Left ventricle myocardium inferior (tissue), 1 donor: ENCODE measurements around the gene R3HDM2. TPM values are rescaled to one million over a fixed set of nuclear protein-coding genes. Genes with fewer than 3 reads are reported as not detected.

Experiments
- DNase-seq: peaks from one replicate; pipeline ENCODE4 v3.0.0-alpha.2; 2020
- H3K27ac ChIP-seq: fragments of 200-600 bp; replicated peaks from 2 replicates; pipeline ENCODE4 v1.8.0; 2021
- H3K27me3 ChIP-seq: fragments of 200-600 bp; 2 replicates; pipeline ENCODE4 v1.8.0; 2021; ENCODE audit warnings: low read depth
- H3K36me3 ChIP-seq: fragments of 200-600 bp; 2 replicates; pipeline ENCODE4 v1.8.0; 2021
- H3K4me1 ChIP-seq: fragments of 200-600 bp; 2 replicates; pipeline ENCODE4 v1.8.0; 2021
- H3K4me3 ChIP-seq: fragments of 200-600 bp; 2 replicates; pipeline ENCODE4 v1.8.0; 2021; ENCODE audit warnings: mild to moderate bottlenecking, moderate library complexity
- H3K9me3 ChIP-seq: fragments of 200-600 bp; replicated peaks from 2 replicates; pipeline ENCODE4 v1.8.0; 2021
- intact Hi-C: fragments of 100-400 bp; cut with micrococcal nuclease; formaldehyde crosslinking; loops from one replicate; pipeline ENCODE4 v1.11.0; 2022
- total RNA-seq: library from RNA; stranded (reverse); fragmentation: NEBNext Ultra II Directional; extraction: Animal tissue kit (Norgen Biotek cat#: 25700); gene quantifications from one replicate; pipeline ENCODE4 v1.2.1, GENCODE V29; 2021
- TF ChIP-seq, protein P1 (sequence below): fragments of 200-600 bp; IDR thresholded peaks from 2 replicates; pipeline ENCODE4 v1.8.0; 2021; ENCODE audit warnings: antibody characterized with exemption, mild to moderate bottlenecking, borderline replicate concordance
- donor health status: DM: no; HTN: yes; CAD: no; lungs with severe emphysema.

R3HDM2 gene
- total RNA-seq, 1 donor from 2014 or later, result 63.1 TPM

DNA sequence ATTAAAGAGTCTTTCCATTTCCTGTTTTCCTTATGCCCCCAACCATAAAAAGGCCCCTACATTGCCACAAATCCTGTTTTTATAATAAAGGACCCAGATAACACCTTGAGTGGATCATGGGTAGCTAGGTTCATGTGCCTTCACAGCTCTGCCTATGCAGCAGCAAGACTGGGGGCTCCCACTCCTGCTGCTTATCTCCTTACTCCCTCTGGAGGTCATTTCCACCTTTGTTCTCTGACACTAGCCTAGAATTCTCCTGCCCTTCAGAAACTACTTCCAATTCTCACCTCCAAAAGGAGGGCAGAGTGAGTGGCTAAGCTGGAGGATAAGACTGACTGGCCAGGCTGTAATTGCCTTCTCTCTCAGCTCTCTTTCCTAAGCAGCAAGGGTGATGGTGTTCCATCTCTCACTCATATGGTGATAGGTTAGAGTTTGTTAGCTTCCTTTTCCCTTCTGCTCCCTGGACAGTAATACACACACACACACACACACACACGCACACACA, 159.8 kb downstream of the R3HDM2 start:
- H3K4me3 ChIP-seq, result no peak overlapping the region
- H3K36me3 ChIP-seq, result peaks cover 43% of the 10 kb centered on the region
- peaks cover 35% of the 10 kb centered on the region for H3K4me1 ChIP-seq
- TF ChIP-seq, protein P1, sequence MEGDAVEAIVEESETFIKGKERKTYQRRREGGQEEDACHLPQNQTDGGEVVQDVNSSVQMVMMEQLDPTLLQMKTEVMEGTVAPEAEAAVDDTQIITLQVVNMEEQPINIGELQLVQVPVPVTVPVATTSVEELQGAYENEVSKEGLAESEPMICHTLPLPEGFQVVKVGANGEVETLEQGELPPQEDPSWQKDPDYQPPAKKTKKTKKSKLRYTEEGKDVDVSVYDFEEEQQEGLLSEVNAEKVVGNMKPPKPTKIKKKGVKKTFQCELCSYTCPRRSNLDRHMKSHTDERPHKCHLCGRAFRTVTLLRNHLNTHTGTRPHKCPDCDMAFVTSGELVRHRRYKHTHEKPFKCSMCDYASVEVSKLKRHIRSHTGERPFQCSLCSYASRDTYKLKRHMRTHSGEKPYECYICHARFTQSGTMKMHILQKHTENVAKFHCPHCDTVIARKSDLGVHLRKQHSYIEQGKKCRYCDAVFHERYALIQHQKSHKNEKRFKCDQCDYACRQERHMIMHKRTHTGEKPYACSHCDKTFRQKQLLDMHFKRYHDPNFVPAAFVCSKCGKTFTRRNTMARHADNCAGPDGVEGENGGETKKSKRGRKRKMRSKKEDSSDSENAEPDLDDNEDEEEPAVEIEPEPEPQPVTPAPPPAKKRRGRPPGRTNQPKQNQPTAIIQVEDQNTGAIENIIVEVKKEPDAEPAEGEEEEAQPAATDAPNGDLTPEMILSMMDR, result no peak
- H3K9me3 ChIP-seq, result no peaks in the 10 kb centered on the region
- no peak for DNase-seq
- no peaks in the 10 kb centered on the region for H3K27me3 ChIP-seq
- no peak overlapping the region for H3K27ac ChIP-seq
- intact Hi-C loops, result no loop called here

DNA sequence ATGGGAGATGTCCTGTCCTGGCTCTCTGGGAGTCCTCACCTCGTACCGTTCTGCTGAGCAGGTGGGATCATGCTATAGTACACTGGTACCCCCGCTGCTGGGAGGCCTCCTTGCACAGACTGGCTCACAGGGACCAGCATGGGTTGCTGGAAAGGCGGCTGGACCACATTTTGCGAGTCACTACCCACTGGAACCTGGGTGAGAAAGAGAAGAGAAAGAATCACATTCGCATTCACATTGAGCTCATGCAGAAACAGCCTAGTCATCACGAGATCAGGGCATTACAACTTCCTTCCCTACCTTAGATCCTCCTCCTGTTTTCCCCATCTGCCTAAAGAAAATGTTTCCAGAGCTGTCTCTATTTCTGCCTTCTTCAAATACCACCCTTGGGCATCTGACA, 162.6 kb downstream of the R3HDM2 start:
- H3K4me3 ChIP-seq, result no peak overlapping the region
- H3K27me3 ChIP-seq, result no peaks in the 10 kb centered on the region
- no peak for DNase-seq
- TF ChIP-seq, protein P1, result no peak
- peaks cover 47% of the 10 kb centered on the region for H3K4me1 ChIP-seq
- peaks cover 42% of the 10 kb centered on the region for H3K36me3 ChIP-seq
- H3K9me3 ChIP-seq, result no peaks in the 10 kb centered on the region
- H3K27ac ChIP-seq, result no peak overlapping the region
- intact Hi-C loops, result no loop called here

DNA sequence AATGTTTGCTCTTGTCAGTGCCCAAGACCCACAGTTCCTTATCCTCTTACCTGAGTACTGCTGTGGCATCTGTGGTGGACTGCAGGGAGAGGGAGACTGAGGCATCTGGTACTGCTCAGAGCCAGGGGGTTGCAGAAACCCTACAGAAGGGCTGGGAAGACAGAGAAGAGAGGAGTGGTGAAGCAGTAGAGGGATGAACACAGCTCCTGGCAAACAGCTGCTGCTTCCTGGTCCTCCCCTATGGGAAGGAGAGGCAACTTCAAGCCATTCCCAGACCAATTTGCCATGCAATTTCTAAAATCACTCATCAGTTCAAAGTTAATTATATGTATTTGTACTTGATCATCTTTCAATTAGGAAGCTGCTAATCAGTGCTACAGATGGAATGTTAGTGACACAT, 164.2 kb downstream of the R3HDM2 start:
- no peak for DNase-seq
- H3K4me3 ChIP-seq, result no peak overlapping the region
- TF ChIP-seq, protein P1, result no peak
- peaks cover 42% of the 10 kb centered on the region for H3K36me3 ChIP-seq
- H3K27ac ChIP-seq, result no peak overlapping the region
- no peaks in the 10 kb centered on the region for H3K27me3 ChIP-seq
- intact Hi-C loops, result no loop called here
- H3K9me3 ChIP-seq, result no peaks in the 10 kb centered on the region
- peaks cover 47% of the 10 kb centered on the region for H3K4me1 ChIP-seq

DNA sequence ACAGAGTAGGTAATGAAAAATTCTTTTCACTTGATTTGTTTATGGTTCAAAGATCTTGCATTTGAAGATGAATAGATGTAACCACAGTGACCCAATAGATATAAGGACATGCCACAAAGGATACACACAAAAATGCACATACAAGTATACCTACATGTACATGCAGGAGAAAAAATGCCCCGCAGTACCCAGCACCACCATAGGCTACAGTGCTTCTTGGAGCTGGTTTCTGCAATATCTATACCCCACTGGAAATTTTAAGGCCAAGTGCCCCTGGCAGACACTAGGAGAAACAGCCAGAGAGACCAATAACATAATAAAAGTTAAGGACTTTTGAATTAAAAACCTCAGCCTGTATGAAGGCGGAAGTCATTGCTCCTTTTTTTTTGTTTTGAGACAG, 167.7 kb downstream of the R3HDM2 start:
- no peaks in the 10 kb centered on the region for H3K9me3 ChIP-seq
- TF ChIP-seq, protein P1, result no peak
- peaks cover 66% of the 10 kb centered on the region for H3K4me1 ChIP-seq
- no peak for DNase-seq
- H3K4me3 ChIP-seq, result no peak overlapping the region
- peak overlapping the region; percentile 85 for H3K27ac ChIP-seq
- intact Hi-C loops, result no loop called here
- H3K36me3 ChIP-seq, result peaks cover 36% of the 10 kb centered on the region
- H3K27me3 ChIP-seq, result no peaks in the 10 kb centered on the region

DNA sequence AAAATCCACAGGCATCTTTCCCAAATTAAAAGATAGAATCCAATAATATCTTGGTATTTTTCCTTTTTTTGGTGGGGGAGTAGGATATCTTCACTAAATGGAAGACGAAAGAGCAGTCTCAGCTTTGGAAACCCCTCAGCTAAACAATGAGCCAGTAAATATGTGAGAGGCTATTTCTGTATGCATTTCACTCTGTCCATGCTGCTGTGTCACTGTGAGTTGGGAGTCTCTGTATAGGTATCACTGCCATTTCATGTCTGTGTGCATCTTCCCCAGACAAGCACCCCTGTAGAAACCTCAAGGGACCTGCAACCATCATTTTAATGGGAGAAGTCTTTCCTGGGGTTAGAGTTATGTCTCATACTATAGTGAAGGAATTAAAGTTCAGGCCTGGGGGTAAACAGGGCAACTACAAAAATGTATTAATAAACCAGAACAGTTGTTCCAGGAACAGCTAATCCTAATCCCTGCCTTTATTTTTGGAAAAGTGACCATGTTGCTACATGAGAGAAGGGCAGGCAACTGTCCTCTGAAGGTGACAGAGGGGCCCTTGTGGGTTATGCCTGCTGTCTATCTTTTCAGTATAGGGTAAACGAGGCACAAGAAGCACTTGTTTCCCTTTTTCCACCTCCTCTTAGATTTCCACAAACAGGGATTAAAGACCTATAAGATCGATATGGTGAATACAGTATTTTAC, 168.6 kb downstream of the R3HDM2 start:
- TF ChIP-seq, protein P1, result no peak
- H3K36me3 ChIP-seq, result peaks cover 37% of the 10 kb centered on the region
- intact Hi-C loops, result no loop called here
- H3K9me3 ChIP-seq, result no peaks in the 10 kb centered on the region
- peaks cover 73% of the 10 kb centered on the region for H3K4me1 ChIP-seq
- H3K27ac ChIP-seq, result peak overlapping the region; percentile 85
- no peak overlapping the region for H3K4me3 ChIP-seq
- DNase-seq, result no peak
- no peaks in the 10 kb centered on the region for H3K27me3 ChIP-seq
